T-helper 1 cell treated with Interleukin-12 subunit alpha and Interleukin-12 subunit beta and Interleukin-4 antibody, amounts not matched to agents 30 μg/mL and 1 μg/mL, for 36 hours (primary cell): ENCODE measurements around the gene LAMC3.
"Not testable (repeated sequence)": the region's sequence is repeated elsewhere in the genome, so short reads cannot be mapped to it uniquely, and the experiment has no call there.

Experiments used
- H3K27ac Mint-ChIP-seq: one replicate; pipeline ENCODE4 v1.8.0; 2021; ENCODE audit warnings: mild to moderate bottlenecking, mixed read lengths
- H3K27me3 Mint-ChIP-seq: one replicate; pipeline ENCODE4 v1.8.0; 2021; ENCODE audit warnings: low read depth, mixed read lengths
- H3K36me3 Mint-ChIP-seq: one replicate; pipeline ENCODE4 v1.8.0; 2021; ENCODE audit warnings: low read depth, mixed read lengths
- H3K4me1 Mint-ChIP-seq: one replicate; pipeline ENCODE4 v1.8.0; 2021; ENCODE audit warnings: low read depth, mixed read lengths
- H3K4me3 Mint-ChIP-seq: one replicate; pipeline ENCODE4 v1.8.0; 2021; ENCODE audit warnings: mild to moderate bottlenecking, moderate library complexity, mixed read lengths
- H3K9me3 Mint-ChIP-seq: one replicate; pipeline ENCODE4 v1.8.0; 2021; ENCODE audit warnings: mixed read lengths

LAMC3 gene

DNA sequence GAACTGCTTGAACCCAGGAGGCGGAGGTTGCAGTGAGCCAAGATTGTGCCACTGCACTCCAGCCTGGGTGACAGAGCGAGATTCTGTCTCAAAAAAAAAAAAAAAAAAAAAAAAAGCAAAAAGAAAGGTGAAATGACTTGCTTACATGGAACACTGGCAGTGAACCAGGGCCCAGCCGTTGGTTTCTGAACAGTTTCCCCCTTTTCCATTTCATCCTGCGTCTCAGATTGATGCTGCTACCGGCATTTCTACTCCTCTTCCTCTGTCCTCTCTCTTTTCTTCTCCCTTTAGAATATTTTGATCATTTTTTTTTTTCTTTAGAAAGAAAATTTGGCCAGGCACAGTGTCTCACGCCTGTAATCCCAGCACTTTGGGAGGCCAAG lies 106.4 kb downstream of the LAMC3 start:
- not testable (repeated sequence) for H3K27me3 Mint-ChIP-seq, H3K4me3 Mint-ChIP-seq, H3K4me1 Mint-ChIP-seq, H3K36me3 Mint-ChIP-seq, H3K27ac Mint-ChIP-seq, H3K9me3 Mint-ChIP-seq

DNA sequence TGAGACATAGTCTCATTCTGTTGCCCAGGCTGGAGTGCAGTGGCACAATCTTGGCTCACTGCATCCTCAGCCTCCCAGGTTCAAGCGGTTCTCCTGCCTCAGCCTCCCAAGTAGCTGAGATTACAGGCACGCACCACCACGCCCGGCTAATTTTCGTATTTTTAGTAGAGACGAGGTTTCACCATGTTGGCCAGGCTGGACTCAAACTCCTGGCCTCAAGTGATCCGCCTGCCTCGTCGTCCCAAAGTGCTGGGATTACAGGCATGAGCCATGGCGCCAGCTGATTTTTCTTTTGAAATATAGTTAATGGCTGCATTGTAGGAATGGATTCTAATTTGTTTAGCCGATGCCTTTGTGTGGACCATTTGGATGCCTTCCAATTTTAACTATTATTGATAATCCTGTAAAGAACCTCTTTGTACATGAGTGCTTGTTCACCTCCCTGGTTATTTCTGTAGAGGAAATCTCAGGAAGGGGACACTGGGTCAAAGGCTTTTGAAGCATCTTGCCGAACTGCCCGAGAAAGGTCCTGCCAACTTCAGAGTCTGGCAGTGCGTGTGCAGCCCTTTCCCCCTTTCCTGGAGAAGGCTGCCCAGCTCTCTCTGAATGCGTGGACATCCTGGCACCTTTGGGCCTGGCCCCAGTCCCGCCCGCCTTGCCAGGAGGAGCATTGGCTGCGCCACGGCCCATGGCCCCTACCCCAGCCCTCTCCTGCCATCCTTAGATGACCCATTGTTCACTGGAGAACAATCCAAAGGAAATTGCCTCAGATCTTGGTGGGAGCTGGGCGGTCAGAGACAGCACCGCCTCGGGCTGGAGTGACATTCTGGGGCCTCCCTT lies 107.5 kb downstream of the LAMC3 start:
- no peak overlapping the region for H3K27ac Mint-ChIP-seq
- H3K27me3 Mint-ChIP-seq, result peaks cover 8% of the 10 kb centered on the region
- no peaks in the 10 kb centered on the region for H3K36me3 Mint-ChIP-seq
- H3K9me3 Mint-ChIP-seq, result no peaks in the 10 kb centered on the region
- no peak overlapping the region for H3K4me3 Mint-ChIP-seq
- H3K4me1 Mint-ChIP-seq, result no peaks in the 10 kb centered on the region

DNA sequence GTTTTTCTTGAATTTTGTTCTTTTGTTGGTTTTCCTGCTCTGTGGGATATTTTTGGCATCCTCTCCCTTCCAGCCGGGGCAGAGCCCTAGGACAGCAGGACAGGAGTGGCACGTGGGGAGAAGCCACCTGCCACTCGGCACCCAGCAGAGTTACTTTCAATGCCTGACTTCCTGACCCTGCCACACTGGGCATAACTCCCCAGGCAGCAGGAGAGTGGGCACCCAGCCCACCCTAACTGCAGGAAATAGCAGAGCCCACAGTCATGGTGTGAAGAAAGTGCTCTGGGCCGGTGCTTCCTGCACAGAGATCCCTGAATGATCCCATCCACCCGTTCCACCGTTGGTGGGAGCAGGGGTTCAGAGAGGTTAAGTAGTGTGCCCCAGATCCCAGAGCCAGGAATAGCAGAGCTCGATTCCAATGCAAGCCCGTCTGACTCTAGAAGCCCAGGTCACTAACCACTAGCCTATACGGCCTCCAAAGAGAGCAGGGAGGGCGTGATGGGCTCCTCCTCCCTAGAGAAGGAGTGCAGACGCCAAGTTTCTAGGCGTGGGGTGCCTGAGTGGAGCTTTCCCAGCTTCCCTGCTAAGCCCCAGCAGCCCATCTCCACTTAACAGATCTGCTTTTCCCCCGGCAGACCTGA lies 108.3 kb downstream of the LAMC3 start:
- no peaks in the 10 kb centered on the region for H3K36me3 Mint-ChIP-seq
- H3K27me3 Mint-ChIP-seq, result peaks cover 8% of the 10 kb centered on the region
- H3K27ac Mint-ChIP-seq, result no peak overlapping the region
- H3K4me1 Mint-ChIP-seq, result no peaks in the 10 kb centered on the region
- H3K4me3 Mint-ChIP-seq, result no peak overlapping the region
- H3K9me3 Mint-ChIP-seq, result no peaks in the 10 kb centered on the region

DNA sequence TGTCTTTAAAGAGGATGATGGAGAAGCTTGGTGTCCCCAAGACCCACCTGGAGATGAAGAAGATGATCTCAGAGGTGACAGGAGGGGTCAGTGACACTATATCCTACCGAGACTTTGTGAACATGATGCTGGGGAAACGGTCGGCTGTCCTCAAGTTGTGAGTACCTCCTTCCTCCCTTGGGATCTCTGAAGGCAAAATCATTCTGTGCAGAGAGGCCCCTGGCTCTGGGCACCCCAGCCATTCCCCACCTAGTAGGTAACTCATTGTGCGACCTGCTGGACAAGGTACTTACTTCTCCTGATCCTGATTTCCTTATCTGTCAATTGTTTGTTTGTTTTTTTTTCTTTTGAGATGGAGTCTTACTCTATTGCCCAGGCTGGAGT lies 108.8 kb downstream of the LAMC3 start:
- peaks cover 8% of the 10 kb centered on the region for H3K27me3 Mint-ChIP-seq
- H3K36me3 Mint-ChIP-seq, result no peaks in the 10 kb centered on the region
- no peak overlapping the region for H3K27ac Mint-ChIP-seq
- H3K4me3 Mint-ChIP-seq, result no peak overlapping the region
- H3K9me3 Mint-ChIP-seq, result no peaks in the 10 kb centered on the region
- H3K4me1 Mint-ChIP-seq, result no peaks in the 10 kb centered on the region

DNA sequence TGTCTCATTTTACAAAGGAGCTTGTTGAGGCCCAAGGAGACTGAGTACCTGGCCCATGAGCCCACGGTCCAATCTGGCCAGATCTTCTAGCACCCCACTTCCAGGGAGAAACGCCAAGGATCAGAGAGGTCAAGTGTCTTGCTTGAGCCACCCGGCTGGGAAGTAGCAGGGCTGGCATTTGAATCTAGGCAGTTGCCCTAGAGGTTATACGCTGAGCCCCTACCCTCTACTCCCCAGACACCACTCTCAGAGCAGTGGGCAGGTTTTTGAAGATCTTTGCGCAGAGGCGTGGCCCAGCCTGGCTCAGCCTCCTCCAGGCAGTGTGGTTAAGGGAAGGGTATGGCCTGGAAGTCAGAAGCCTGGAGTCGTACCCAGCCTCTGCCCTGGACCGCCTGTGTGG lies 110.6 kb downstream of the LAMC3 start:
- Mint-ChIP-seq H3K27ac (no peak overlapping the region), H3K36me3 (no peaks in the 10 kb centered on the region), H3K4me3 (no peak overlapping the region), H3K4me1 (no peaks in the 10 kb centered on the region), H3K9me3 (no peaks in the 10 kb centered on the region), H3K27me3 (peaks cover 8% of the 10 kb centered on the region)

DNA sequence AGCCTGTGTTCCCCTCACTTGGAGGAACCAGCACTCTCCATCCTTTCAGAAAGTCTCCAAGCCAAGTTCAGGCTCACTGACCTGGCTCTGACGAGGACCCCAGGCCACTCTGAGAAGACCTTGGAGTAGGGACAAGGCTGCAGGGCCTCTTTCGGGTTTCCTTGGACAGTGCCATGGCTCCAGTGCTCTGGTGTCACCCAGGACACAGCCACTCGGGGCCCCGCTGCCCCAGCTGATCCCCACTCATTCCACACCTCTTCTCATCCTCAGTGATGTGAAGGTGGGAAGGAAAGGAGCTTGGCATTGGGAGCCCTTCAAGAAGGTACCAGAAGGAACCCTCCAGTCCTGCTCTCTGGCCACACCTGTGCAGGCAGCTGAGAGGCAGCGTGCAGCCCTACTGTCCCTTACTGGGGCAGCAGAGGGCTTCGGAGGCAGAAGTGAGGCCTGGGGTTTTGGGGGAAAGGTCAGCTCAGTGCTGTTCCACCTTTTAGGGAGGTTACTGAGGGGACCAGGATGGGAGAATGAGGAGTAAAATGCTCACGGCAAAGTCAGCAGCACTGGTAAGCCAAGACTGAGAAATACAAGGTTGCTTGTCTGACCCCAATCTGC lies 111.8 kb downstream of the LAMC3 start:
- peaks cover 8% of the 10 kb centered on the region for H3K4me1 Mint-ChIP-seq
- no peaks in the 10 kb centered on the region for H3K9me3 Mint-ChIP-seq
- no peak overlapping the region for H3K4me3 Mint-ChIP-seq
- peaks cover 5% of the 10 kb centered on the region for H3K36me3 Mint-ChIP-seq
- no peak overlapping the region for H3K27ac Mint-ChIP-seq
- peaks cover 8% of the 10 kb centered on the region for H3K27me3 Mint-ChIP-seq

DNA sequence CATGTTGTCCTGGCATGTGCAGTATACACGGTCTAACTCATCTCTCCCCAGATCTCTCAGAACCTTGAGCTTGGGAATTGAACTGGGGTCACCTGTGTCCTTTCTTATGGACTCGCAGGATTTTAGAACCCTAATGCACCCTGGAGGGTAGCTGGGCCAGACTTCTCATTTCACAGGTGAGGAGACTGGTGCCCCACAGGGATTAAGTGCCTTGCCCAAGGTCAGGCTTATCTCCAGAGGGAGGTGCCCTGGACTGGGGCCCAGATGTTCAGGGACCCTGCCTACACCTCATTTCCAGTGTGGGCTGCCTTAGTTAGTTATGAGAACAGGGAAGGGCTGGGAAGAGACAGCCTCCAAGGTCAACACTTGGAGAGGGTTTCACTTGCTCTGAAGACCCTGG lies 112.4 kb downstream of the LAMC3 start:
- Mint-ChIP-seq H3K27ac (no peak overlapping the region), H3K9me3 (no peaks in the 10 kb centered on the region), H3K36me3 (peaks cover 8% of the 10 kb centered on the region), H3K4me1 (peaks cover 13% of the 10 kb centered on the region), H3K27me3 (peaks cover 8% of the 10 kb centered on the region), H3K4me3 (no peak overlapping the region)

DNA sequence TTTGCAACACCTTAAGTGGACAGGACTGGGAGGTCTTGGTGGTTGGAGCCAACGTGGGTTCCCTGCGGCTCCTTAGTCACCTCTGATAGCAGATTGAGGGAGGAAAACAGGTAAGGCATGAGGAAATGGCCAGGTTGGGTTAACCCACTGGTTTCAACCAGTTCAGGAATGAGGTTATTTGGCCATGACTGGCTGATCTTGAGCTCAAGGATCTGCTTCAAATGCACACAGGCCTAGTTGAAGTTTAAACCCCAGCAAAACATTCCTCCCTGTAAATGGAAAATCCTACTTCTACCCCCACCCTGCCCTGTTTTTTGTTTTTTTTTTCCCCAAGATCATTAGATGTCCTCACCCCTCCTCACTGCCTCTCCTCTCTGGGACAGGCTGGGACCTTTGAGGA lies 113.2 kb downstream of the LAMC3 start:
- Mint-ChIP-seq H3K27me3 (peaks cover 8% of the 10 kb centered on the region), H3K4me1 (peaks cover 13% of the 10 kb centered on the region), H3K36me3 (peaks cover 8% of the 10 kb centered on the region), H3K27ac (no peak overlapping the region), H3K4me3 (no peak overlapping the region), H3K9me3 (no peaks in the 10 kb centered on the region)

DNA sequence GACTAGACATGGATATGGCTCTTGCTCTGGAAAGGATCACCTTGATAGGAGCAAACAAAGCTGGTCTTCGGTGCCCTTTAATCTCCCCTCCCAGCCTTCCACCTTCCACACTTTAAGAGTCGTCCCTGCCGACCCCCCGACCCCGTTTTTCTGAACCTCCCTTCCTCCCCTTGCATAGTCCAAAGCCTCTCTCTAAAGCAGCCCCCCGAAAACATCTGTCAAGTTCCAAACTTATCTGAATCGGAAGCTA lies 116.0 kb downstream of the LAMC3 start:
- H3K27me3 Mint-ChIP-seq, result peaks cover 3% of the 10 kb centered on the region
- H3K27ac Mint-ChIP-seq, result peak overlapping the region; percentile 98
- H3K4me3 Mint-ChIP-seq, result peak overlapping the region; percentile 99
- peaks cover 24% of the 10 kb centered on the region for H3K4me1 Mint-ChIP-seq
- no peaks in the 10 kb centered on the region for H3K9me3 Mint-ChIP-seq
- peaks cover 26% of the 10 kb centered on the region for H3K36me3 Mint-ChIP-seq

DNA sequence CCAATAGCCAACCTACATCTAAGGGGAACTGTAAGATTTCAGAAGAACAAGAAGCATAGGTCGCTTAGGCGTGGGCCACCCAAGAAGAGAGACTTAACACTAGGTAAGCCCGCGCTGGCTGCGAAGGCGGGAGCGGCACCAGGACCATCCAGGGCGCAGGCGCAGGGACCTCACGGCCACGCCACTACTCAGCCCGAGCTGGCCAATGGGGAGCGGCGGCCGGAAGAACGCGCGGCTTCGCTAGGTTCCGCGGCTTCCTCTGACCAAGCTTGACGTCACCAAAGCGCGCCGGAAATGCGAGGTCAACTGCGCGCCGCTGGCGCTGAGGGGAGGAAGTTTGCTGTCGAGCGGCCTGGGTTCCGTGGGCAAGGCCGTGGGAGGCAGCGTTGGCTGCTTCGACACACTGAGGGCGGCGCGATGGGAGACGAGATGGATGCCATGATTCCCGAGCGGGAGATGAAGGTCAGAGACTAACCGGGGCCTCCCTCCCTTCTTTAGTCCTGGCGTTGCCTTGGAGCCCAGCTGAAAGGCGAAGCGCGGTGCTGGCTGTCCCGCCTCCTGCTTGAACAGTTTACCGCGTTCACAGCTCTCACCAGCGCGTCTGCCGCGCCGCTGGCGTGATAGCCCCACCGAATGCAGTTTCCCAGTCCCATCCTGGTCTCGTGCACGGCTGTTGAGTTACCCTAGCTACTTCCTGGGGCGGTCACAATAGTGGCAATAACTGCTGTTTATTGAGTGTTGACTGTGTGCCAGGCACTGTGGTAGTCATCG lies 116.5 kb downstream of the LAMC3 start, which contains the start of gene NUP214:
Gene NUP214, plus strand, starts transcription at position 299 of the 771 bp plus-strand sequence. Its CDS starts 119 bp downstream, at position 418.
- peaks cover 28% of the 10 kb centered on the region for H3K36me3 Mint-ChIP-seq
- H3K27me3 Mint-ChIP-seq, result peaks cover 3% of the 10 kb centered on the region
- H3K4me1 Mint-ChIP-seq, result peaks cover 24% of the 10 kb centered on the region
- peak within 1 kb of the TSS; percentile 98 for H3K27ac Mint-ChIP-seq
- peak within 1 kb of the TSS; percentile 99 for H3K4me3 Mint-ChIP-seq
- H3K9me3 Mint-ChIP-seq, result no peaks in the 10 kb centered on the region

DNA sequence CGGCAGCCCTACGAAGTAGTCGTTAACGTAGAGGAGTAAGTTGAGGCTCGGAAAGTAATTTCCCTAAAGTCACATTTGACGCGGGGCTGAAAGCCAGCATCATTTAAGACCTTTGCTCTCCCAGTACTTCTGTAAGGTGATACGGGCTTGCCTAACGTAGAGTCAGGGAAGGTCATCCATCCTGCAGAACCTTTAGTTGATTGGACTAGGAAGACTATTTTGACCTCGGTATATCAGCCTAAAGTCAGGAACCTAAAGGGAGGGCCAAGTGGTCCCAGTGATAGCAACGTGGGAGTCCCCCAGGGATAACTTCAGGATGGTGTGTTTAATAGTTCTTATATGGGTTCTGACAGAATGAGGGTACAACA lies 117.1 kb downstream of the LAMC3 start:
- Mint-ChIP-seq H3K9me3 (no peaks in the 10 kb centered on the region), H3K27ac (peak overlapping the region; percentile 98), H3K4me3 (peak overlapping the region; percentile 99), H3K36me3 (peaks cover 31% of the 10 kb centered on the region), H3K27me3 (peaks cover 3% of the 10 kb centered on the region), H3K4me1 (peaks cover 24% of the 10 kb centered on the region)

DNA sequence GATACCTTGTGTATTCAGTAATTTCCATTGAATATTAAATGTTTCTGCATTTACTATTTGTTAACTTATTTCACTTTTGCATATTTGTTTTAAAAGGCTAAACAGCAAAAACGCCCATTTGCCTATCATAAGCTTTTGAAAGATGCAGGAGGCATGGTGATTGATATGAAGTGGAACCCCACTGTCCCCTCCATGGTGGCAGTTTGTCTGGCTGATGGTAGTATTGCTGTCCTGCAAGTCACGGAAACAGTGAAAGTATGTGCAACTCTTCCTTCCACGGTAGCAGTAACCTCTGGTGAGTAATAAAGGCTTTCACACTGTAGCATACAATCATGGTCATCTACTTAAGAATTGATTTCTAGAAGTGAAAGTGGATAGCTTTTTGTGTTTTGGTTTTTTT lies 120.2 kb downstream of the LAMC3 start:
- Mint-ChIP-seq H3K27me3 (no peaks in the 10 kb centered on the region), H3K36me3 (peaks cover 41% of the 10 kb centered on the region), H3K9me3 (no peaks in the 10 kb centered on the region), H3K4me3 (no peak overlapping the region), H3K27ac (no peak overlapping the region), H3K4me1 (peaks cover 24% of the 10 kb centered on the region)

DNA sequence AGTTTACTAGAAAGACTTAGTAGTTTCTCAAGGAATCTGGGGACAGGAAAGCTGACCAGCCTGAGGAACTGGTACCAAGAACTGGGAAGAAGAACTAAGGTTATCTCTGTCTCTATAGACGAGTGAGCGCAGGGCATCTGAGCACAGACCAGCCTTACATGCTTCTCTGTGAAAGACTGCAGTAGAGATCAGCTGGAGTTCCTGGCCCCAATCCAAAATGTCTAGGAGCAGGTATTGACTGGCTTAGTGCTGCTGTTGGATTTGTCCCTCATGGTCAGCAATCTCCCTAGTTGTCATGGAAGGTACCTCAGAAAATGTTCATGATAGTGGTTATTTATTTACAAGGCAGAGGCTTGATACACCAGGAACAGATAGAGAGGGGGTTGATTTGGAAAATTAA lies 129.7 kb downstream of the LAMC3 start:
- no peak overlapping the region for H3K27ac Mint-ChIP-seq
- H3K36me3 Mint-ChIP-seq, result peaks cover 45% of the 10 kb centered on the region

DNA sequence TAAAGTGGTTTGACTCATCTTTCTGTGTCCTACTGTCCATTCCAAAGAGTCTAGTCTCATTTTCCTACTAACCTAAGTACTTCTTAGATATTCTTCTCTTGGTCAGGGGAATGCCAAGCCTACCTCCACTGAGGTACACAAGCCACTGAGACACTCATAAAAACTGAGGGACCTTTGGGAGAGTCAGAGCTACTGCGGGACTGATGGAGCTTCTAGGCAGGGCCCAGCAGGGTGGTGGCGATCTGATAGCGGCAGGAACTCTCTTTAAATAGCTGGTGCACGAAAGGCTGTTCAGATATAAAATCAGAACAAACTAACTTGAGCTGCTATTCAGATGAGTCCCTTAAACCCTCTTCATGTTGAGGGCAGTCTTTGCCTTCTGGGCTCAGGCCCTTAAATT lies 131.1 kb downstream of the LAMC3 start:
- Mint-ChIP-seq H3K27me3 (no peaks in the 10 kb centered on the region), H3K27ac (no peak overlapping the region), H3K4me1 (no peaks in the 10 kb centered on the region), H3K36me3 (peaks cover 46% of the 10 kb centered on the region), H3K9me3 (no peaks in the 10 kb centered on the region), H3K4me3 (no peak overlapping the region)

More for the DNA sequence above, 129.7 kb downstream of the LAMC3 start:
- no peaks in the 10 kb centered on the region for H3K27me3 Mint-ChIP-seq
- no peaks in the 10 kb centered on the region for H3K9me3 Mint-ChIP-seq
- H3K4me1 Mint-ChIP-seq, result no peaks in the 10 kb centered on the region
- H3K4me3 Mint-ChIP-seq, result no peak overlapping the region
